HepG2 (cell line): ENCODE results near the gene TCN2.

Source experiments
- EED ChIP-seq: sonication (generic); formaldehyde crosslinking; IDR thresholded peaks from 2 replicates; pipeline ENCODE4 v1.5.0; 2020; ENCODE audit warnings: mild to moderate bottlenecking, missing genetic modification reagents
- HNRNPUL1 ChIP-seq: fragments of 200-400 bp; formaldehyde crosslinking; IDR thresholded peaks from 2 replicates; pipeline ENCODE4 v1.6.1; 2017; ENCODE audit warnings: low read depth, mild to moderate bottlenecking, low read length, moderate library complexity
- JUN ChIP-seq: sonication (generic); formaldehyde crosslinking; IDR thresholded peaks from 2 replicates; pipeline ENCODE4 v1.4.0; 2020; ENCODE audit warnings: mild to moderate bottlenecking, missing genetic modification reagents
- POLR2AphosphoS5 ChIP-seq: IDR thresholded peaks from 2 replicates; pipeline ENCODE4 v1.6.1; 2012; ENCODE audit warnings: low read depth, low read length
- RFXAP ChIP-seq: sonication (generic); formaldehyde crosslinking; IDR thresholded peaks from 2 replicates; pipeline ENCODE4 v1.4.0; 2020; ENCODE audit warnings: missing genetic modification reagents, borderline replicate concordance
- TAF1 ChIP-seq: sonication (generic); formaldehyde crosslinking; IDR thresholded peaks from 2 replicates; pipeline ENCODE4 v1.4.0; 2020; ENCODE audit warnings: missing genetic modification reagents
- TBX3 ChIP-seq: fragments of 450-650 bp; IDR thresholded peaks from 2 replicates; pipeline ENCODE4 v1.6.1; 2017; ENCODE audit warnings: antibody characterized with exemption, mild to moderate bottlenecking, inconsistent platforms, borderline replicate concordance
- TF ChIP-seq, protein P1 (sequence below): IDR thresholded peaks from 2 replicates; pipeline ENCODE4 v1.6.1; 2012; ENCODE audit warnings: inconsistent platforms
- TF ChIP-seq, protein P2 (sequence below): sonication (generic); formaldehyde crosslinking; IDR thresholded peaks from 2 replicates; pipeline ENCODE4 v1.8.1; 2023; ENCODE audit warnings: mild to moderate bottlenecking, inconsistent platforms, moderate library complexity, missing genetic modification reagents, borderline replicate concordance
- TF ChIP-seq, protein P3 (sequence below): sonication (generic); formaldehyde crosslinking; IDR thresholded peaks from 2 replicates; pipeline ENCODE4 v1.8.1; 2022; ENCODE audit warnings: low read depth, mild to moderate bottlenecking, missing genetic modification reagents
- TF ChIP-seq, protein P4 (sequence below): sonication (generic); formaldehyde crosslinking; IDR thresholded peaks from 2 replicates; pipeline ENCODE4 v1.5.0; 2020; ENCODE audit warnings: mild to moderate bottlenecking, missing genetic modification reagents, moderate library complexity

DNA sequence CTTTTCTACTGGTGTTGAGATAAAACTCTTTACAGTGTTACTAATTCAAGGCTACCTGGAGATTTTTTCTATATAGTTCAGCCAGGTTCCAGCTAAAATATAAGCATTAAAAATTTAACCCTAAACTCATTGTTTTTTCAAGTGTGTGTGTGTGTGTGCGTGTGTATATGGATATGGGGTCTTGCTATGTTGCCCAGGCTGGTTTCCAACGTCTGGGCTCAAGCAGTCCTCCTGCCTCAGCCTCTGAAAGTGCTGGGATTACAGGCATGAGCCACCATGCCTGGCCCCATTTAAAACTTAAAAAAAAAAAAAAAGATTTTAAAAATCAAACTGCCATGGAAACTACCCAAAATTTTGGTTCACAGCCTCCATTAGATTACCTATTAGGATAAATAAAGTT lies 10.8 kb upstream of the TCN2 start:
- TF ChIP-seq, protein P1, sequence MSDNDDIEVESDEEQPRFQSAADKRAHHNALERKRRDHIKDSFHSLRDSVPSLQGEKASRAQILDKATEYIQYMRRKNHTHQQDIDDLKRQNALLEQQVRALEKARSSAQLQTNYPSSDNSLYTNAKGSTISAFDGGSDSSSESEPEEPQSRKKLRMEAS = no peak
- TF ChIP-seq TAF1 (CRISPR knock-in tag) = no peak
- no peak for TF ChIP-seq TBX3
- TF ChIP-seq, protein P2, sequence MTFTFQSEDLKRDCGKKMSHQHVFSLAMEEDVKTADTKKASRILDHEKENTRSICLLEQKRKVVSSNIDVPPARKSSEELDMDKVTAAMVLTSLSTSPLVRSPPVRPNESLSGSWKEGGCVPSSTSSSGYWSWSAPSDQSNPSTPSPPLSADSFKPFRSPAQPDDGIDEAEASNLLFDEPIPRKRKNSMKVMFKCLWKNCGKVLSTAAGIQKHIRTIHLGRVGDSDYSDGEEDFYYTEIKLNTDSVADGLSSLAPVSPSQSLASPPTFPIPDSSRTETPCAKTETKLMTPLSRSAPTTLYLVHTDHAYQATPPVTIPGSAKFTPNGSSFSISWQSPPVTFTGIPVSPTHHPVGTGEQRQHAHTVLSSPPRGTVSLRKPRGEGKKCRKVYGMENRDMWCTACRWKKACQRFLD (CRISPR knock-in tag) = no peak
- TF ChIP-seq, protein P3, sequence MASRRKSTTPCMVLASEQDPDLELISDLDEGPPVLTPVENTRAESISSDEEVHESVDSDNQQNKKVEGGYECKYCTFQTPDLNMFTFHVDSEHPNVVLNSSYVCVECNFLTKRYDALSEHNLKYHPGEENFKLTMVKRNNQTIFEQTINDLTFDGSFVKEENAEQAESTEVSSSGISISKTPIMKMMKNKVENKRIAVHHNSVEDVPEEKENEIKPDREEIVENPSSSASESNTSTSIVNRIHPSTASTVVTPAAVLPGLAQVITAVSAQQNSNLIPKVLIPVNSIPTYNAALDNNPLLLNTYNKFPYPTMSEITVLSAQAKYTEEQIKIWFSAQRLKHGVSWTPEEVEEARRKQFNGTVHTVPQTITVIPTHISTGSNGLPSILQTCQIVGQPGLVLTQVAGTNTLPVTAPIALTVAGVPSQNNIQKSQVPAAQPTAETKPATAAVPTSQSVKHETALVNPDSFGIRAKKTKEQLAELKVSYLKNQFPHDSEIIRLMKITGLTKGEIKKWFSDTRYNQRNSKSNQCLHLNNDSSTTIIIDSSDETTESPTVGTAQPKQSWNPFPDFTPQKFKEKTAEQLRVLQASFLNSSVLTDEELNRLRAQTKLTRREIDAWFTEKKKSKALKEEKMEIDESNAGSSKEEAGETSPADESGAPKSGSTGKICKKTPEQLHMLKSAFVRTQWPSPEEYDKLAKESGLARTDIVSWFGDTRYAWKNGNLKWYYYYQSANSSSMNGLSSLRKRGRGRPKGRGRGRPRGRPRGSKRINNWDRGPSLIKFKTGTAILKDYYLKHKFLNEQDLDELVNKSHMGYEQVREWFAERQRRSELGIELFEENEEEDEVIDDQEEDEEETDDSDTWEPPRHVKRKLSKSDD = no peak
- TF ChIP-seq JUN (CRISPR knock-in tag) = no peak
- TF ChIP-seq RFXAP (CRISPR knock-in tag) = no peak
- TF ChIP-seq HNRNPUL1 = no peak
- TF ChIP-seq POLR2AphosphoS5 = no peak
- TF ChIP-seq, protein P4, sequence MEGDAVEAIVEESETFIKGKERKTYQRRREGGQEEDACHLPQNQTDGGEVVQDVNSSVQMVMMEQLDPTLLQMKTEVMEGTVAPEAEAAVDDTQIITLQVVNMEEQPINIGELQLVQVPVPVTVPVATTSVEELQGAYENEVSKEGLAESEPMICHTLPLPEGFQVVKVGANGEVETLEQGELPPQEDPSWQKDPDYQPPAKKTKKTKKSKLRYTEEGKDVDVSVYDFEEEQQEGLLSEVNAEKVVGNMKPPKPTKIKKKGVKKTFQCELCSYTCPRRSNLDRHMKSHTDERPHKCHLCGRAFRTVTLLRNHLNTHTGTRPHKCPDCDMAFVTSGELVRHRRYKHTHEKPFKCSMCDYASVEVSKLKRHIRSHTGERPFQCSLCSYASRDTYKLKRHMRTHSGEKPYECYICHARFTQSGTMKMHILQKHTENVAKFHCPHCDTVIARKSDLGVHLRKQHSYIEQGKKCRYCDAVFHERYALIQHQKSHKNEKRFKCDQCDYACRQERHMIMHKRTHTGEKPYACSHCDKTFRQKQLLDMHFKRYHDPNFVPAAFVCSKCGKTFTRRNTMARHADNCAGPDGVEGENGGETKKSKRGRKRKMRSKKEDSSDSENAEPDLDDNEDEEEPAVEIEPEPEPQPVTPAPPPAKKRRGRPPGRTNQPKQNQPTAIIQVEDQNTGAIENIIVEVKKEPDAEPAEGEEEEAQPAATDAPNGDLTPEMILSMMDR (CRISPR knock-in tag) = no peak
- no peak for TF ChIP-seq EED (CRISPR knock-in tag)
